ENCODE results near the gene NADK2.
"Not testable (repeated sequence)": the region's sequence is repeated elsewhere in the genome, so short reads cannot be mapped to it uniquely, and the experiment has no call there.

NADK2 gene

DNA sequence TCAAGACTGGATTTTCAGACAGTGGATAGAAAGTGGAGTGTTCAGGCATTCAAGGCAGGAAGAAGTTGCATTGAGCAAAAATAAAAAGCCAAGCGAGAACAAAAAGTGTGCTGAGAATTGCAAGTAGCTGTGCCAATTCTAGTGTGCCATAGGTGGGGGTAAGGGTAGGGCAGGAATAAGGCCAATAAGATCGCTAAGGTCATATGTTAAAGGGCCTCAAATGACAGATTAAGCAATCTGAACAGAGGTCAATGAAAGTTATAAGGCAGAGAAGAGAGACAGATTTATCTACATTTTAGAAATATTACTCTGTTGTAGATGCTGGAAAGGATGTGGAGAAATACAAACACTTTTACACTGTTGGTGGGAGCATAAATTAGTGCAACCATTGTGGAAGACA is 36.4 kb downstream of the NADK2 start:
- DNase-seq, result no peak

GRCh38 chr5:36202521-36202961 is 39.2 kb downstream of the NADK2 start:
- no peak for DNase-seq

DNA sequence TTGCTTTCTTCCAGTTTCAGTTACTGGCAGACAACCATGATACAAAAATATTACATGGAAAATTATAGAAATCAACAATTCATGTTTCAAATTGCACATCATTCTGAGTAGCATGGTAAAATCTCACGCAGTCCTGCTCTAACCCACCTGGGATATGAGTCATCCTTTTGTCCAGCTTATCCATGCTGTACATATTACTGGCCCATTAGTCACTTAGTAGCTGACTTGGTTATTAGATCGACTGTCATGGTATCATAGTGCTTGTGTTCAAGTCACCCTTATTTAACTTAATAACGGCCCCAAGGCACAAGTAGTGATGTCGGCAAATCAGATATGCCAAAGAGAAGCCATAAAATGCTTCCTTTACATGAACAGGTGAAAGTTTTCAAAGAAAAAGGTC is 41.2 kb downstream of the NADK2 start:
- no peak for DNase-seq

- no peak for DNase-seq
These were observed 42.1 kb downstream of the NADK2 start for GRCh38 chr5:36199620-36200019.

- not testable (repeated sequence) for DNase-seq
These were observed 42.9 kb downstream of the NADK2 start for GRCh38 chr5:36198783-36199182.

- DNase-seq, result no peak
These were observed 43.4 kb downstream of the NADK2 start for GRCh38 chr5:36198281-36198680.

GRCh38 chr5:36193746-36194145 is 48.0 kb downstream of the NADK2 start:
- no peak for DNase-seq

DNA sequence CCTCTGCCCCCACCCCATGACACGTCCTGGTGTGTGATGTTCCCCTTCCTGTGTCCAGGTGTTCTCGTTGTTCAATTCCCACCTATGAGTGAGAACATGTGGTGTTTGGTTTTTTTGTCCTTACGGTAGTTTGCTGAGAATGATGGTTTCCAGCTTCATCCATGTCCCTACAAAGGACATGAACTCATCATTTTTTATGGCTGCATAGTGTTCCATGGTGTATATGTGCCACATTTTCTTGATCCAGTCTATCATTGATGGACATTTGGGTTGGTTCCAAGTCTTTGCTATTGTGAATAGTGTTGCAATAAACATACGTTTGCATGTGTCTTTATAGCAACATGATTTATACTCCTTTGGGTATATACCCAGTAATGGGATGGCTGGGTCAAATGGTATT is 57.3 kb downstream of the NADK2 start:
- not testable (repeated sequence) for DNase-seq

GRCh38 chr5:36181774-36182173 is 60.0 kb downstream of the NADK2 start:
- DNase-seq, result no peak

DNA sequence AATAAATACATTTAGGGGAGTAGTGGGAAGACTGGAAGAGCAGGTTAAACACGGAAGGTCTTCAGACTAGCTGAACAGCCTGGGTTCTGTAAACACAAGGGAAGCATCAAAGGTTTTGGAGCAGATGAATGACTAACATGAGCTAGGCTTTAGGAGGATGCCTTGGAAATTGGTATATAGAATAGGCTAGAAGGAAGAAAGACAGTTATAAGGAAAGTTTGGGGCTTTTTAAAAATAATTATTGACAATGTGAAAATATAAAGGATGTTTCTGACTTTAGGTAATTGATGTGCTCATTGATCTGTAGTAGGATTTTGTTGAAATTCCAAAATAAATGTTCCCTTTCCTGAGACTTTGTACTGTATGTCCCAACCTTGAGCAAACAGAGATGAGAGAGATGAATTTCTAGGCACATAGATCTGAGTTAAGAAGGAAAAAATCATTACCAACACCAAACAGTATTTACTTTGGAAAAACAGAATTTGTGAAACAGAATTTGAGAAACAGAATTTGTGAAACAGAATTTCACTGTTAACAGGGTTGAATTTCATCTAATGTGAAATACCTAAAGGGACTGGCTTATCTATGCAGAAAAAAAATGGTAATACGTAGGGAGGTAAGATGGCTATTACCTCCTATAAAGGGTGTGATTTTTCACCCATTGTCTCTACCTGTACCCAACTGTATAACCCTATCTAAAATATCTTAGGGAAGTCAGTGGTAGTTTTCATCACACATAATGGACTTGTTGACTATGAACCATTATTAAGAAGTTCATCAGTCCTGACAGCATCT is 61.0 kb downstream of the NADK2 start:
- no peak for DNase-seq

- no peak for DNase-seq
These were observed 61.8 kb downstream of the NADK2 start for GRCh38 chr5:36179950-36180349.

DNA sequence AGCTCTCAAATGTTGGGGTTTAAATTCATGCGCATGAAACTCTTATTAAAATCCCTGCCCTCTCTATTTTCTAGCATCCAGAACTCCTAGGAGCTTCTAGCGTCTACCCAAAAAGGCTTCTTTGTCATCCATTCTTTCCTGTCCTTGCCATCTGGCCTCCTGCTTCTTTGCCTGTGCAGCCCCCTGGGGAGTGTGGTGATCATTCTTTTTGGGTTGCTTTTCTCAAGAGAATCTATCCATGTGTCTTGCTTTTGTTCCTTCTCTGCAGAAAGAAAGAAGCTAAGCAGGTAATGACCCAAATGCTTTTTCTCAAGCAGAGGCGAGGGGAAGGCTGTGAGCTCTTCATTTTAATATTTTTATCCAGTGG is 63.2 kb downstream of the NADK2 start:
- no peak for DNase-seq

DNA sequence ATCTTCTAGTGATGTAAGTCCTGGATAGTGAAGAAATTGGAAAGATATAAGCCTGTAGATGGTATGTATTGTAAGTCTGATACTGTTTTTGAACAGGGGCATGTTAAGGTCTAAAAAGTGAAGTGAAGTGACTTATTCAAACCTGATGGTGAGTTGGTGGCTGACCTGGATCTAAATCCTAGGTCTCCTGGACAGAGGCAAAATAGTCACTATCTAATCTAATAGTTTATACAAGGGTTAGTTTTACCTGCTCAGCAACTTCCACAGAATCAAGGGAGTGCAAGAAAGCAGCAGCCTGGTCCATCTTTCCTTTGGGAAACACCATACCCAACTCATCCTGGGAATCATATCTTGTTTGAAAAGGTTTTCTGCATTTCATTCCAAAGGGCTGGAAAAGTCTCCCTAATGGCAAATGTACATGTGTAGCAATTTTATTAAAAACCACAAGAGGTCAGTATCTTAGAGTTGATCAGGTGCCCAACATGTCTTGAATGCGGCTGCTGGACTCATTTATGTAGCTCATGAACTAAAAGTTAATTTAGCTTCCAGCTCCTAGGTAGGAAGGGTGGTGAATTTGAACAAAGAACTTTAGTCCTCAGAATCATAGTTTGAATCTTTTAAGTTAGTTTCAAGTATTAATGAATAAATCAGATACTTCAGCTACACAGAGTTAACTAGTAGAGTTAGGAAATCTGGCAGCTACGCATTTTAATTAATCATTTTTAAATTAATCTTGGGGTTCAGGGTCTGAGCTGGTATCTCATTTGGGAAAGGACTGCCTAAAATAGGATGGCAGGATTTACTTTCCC is 63.8 kb downstream of the NADK2 start:
- DNase-seq, result no peak

- DNase-seq, result no peak
These were observed 64.6 kb downstream of the NADK2 start for GRCh38 chr5:36177154-36177553.

DNA sequence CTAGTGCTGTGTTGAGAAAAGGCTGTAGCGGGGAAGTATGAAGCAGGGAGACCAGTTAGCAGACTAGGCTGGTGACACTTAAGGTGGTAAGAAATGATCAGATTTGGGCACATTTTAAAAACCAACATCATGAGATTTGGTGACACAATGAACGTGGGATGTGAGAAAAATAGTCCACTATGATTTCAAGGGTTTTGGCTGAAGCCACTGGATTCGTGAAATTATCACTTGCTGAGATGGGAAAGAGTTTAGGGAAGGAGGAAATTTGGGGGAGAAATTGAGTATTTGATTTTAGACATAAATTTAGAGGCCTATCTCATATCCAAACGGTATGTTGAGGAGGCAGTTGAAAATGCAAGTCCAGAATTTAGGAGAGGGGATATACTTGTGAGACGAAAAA is 66.7 kb downstream of the NADK2 start:
- no peak for DNase-seq

DNA sequence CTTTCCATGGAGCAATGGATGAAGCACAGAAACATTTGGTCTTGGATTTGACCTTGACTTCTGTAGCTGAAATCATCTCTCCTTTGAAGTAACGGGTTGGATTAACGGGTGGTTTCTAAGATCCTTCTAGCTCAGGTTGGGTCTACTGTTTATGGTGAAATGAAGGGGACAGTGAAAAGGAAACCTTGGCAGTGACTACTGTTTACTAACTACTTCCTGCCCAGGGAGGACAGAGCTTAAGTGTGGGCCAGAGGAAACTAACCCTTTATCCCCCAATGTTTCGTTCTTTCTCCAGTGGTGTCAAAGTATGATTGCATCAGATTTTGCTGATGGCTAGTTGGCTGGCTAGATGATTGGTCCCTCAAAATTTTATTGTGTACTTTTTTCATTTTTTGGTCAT is 67.6 kb downstream of the NADK2 start:
- DNase-seq, result no peak

DNA sequence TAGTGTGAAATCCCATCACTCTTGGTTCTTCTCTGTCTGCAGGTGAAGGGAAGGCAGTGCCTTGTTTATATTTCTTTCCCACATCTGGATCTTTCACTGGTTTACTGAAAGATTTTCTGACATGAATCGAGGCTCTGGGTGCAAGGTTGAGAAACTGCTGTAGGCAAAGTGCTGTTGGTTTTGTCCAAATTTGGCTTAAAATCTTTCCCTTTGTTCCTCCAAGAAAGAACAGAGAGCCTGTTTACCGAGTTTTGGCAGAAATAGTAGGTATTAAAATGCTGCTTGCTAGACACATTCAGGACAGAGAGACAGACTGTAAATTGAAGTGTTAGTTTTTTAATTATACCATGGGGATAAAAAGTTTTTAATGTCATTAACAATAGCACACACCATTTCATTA is 68.3 kb downstream of the NADK2 start:
- DNase-seq, result no peak

GRCh38 chr5:36172599-36172998 is 69.1 kb downstream of the NADK2 start:
- DNase-seq, result no peak

DNA sequence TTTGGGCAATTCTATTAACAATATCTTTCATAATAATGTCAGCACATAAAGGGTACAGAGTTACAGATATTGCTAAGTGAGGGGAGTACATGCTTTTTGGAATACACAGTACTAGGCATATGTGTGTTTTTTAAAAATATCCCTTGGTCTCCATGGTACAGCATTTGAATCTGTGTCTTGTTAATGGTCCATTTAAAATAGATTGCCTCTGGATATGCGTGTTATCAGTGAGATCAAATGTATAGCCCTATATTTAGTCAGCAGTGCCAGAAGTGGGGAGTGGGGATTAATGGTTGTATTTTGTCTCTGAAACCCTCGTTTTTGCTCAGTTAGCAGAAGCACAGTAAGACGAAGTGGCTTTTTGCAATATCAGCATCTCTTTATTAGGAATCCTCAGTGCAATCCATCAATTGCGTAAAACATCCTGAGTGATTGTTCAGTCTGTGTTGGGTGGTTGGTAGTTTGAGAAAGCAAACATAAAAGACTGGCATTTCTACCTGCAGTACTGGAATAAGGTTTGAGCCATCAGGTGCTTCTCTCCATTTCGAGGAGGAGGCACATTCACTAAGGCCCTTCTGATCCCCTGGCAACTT is 70.8 kb downstream of the NADK2 start:
- DNase-seq, result no peak

GRCh38 chr5:36168737-36169136 is 73.0 kb downstream of the NADK2 start:
- DNase-seq, result no peak

DNA sequence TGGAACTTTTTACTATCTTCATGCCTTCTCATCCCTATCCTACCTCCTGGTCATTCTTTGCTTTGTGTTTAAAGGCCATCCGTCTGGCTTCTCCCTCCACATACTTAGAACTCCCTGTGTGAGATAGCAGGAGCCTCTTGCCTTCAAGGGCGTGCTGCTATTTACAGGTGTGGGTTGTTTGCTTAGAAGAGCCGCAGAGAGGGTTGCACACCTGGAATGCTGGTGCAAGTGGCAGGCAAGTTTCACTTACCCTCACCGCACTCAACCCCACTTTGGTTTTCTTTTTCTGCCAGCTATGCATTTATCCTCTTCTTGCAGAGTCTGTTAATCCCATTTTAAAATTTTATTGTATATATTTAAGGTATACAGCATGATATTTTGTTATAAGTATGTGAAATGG is 77.3 kb downstream of the NADK2 start:
- DNase-seq, result no peak

GRCh38 chr5:36162810-36163486 is 78.8 kb downstream of the NADK2 start:
- no peak for DNase-seq

DNA sequence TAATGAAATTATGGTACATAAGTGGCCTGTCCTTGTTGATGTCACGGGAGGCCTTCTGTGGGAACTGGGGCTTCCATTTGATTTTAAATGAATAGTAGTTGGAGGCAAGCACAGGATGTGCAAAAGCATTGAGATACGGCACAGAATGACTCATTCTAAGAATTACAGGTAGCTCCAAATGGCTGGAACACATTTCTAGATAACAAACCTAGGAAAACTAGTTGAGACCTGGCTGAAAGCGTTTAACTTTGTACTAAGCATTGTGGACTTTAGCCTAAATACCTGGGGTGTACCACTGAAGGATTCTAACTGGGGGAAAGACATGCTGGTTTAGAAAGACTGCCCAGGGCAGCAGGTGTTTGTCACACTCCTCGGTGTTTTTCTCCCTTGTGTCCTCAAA is 80.4 kb downstream of the NADK2 start:
- no peak for DNase-seq
